NCI-H510A treated with DMSO at 0.1 percent for 48 hours (cell line): Measurements from ENCODE around the gene MAPRE2.
"Not testable (repeated sequence)": the region's sequence is repeated elsewhere in the genome, so short reads cannot be mapped to it uniquely, and the experiment has no call there.

Experiments used
- DNase-seq: peaks from one replicate; lab custom pipeline; 2025; lab: John Stamatoyannopoulos, UW

Gene MAPRE2

GRCh38 chr18:35091841-35092240 lies 50.6 kb downstream of the MAPRE2 start:
- DNase-seq = no peak

- no peak for DNase-seq
These were observed 54.9 kb downstream of the MAPRE2 start for GRCh38 chr18:35095983-35096676.

- DNase-seq = no peak
These were observed 55.4 kb downstream of the MAPRE2 start for GRCh38 chr18:35096677-35097011.

GRCh38 chr18:35097195-35097594 lies 56.0 kb downstream of the MAPRE2 start:
- no peak for DNase-seq

- no peak for DNase-seq
These were observed 56.5 kb downstream of the MAPRE2 start for GRCh38 chr18:35097763-35098162.

- no peak for DNase-seq
These were observed 58.7 kb downstream of the MAPRE2 start for GRCh38 chr18:35099911-35100310.

GRCh38 chr18:35104391-35105051 lies 63.3 kb downstream of the MAPRE2 start:
- DNase-seq = no peak

GRCh38 chr18:35106013-35106844 lies 65.0 kb downstream of the MAPRE2 start:
- DNase-seq = no peak

GRCh38 chr18:35106845-35107148 lies 65.6 kb downstream of the MAPRE2 start:
- no peak for DNase-seq

GRCh38 chr18:35107216-35107615 lies 66.0 kb downstream of the MAPRE2 start:
- no peak for DNase-seq

- DNase-seq = not testable (repeated sequence)
These were observed 66.9 kb downstream of the MAPRE2 start for GRCh38 chr18:35108088-35108487.

GRCh38 chr18:35110059-35110458 lies 68.8 kb downstream of the MAPRE2 start:
- no peak for DNase-seq

GRCh38 chr18:35110554-35111485 lies 69.6 kb downstream of the MAPRE2 start:
- DNase-seq = no peak

- no peak for DNase-seq
These were observed 71.5 kb downstream of the MAPRE2 start for GRCh38 chr18:35112696-35113095.

GRCh38 chr18:35114305-35114704 lies 73.1 kb downstream of the MAPRE2 start:
- DNase-seq = no peak

- no peak for DNase-seq
These were observed 75.6 kb downstream of the MAPRE2 start for GRCh38 chr18:35116784-35117318.

- no peak for DNase-seq
These were observed 76.2 kb downstream of the MAPRE2 start for GRCh38 chr18:35117372-35117771.

- no peak for DNase-seq
These were observed 76.8 kb downstream of the MAPRE2 start for GRCh38 chr18:35117951-35118411.

- no peak for DNase-seq
These were observed 77.4 kb downstream of the MAPRE2 start for GRCh38 chr18:35118641-35119040.

- DNase-seq = no peak
These were observed 79.8 kb downstream of the MAPRE2 start for GRCh38 chr18:35121038-35121437.

GRCh38 chr18:35121531-35121930 lies 80.3 kb downstream of the MAPRE2 start:
- no peak for DNase-seq
